Keratinocyte (primary cell): Measurements from ENCODE around the gene EN2. TPM values are rescaled to one million over a fixed set of nuclear protein-coding genes. Genes with fewer than 3 reads are reported as not detected.

ENCODE experiments used
- DNase-seq: peaks from one replicate; pipeline ENCODE4 v3.0.0-alpha.2; 2011; ENCODE audit warnings: low read depth, missing footprints, low spot score
- FAIRE-seq: peaks from 2 replicates; lab custom pipeline; 2011; peaks lifted over from hg19 to GRCh38; lab: Jason Lieb, UNC
- H2AFZ ChIP-seq: 2 replicates; pipeline ENCODE4 v1.6.0; 2012; ENCODE audit warnings: low read length, control low read depth, inconsistent platforms; ENCODE audit not compliant: control insufficient read depth
- H3K27ac ChIP-seq: 2 replicates; pipeline ENCODE4 v1.5.1; 2011; ENCODE audit warnings: low read length; ENCODE audit not compliant: control insufficient read depth, insufficient read depth
- H3K27me3 ChIP-seq: 3 replicates; pipeline ENCODE4 v1.6.0; 2011; ENCODE audit warnings: low read length; ENCODE audit not compliant: control insufficient read depth, insufficient read depth; ENCODE audit errors: extremely low read depth
- H3K36me3 ChIP-seq, 2 experiments: 2 replicates in 1 of 2; 3 replicates in 1 of 2; pipeline ENCODE4 v1.5.1; 2011; ENCODE audit warnings: low read length in 2 of 2, mild to moderate bottlenecking in 1 of 2; ENCODE audit not compliant: control insufficient read depth in 2 of 2, insufficient read depth in 2 of 2; ENCODE audit errors: extremely low read depth in 1 of 2
- H3K4me1 ChIP-seq: 3 replicates; pipeline ENCODE4 v1.5.1; 2011; ENCODE audit warnings: low read length; ENCODE audit not compliant: control insufficient read depth, insufficient read depth; ENCODE audit errors: extremely low read depth
- H3K4me2 ChIP-seq: 3 replicates; pipeline ENCODE4 v1.6.0; 2011; ENCODE audit warnings: low read depth, low read length; ENCODE audit not compliant: control insufficient read depth, insufficient read depth; ENCODE audit errors: extremely low read depth
- H3K4me3 ChIP-seq, 3 experiments: fragments of 200-600 bp in 1 of 3; sonication (generic) in 1 of 3; 2 replicates in 2 of 3; 3 replicates in 1 of 3; pipeline ENCODE4 v1.5.1; 2011 to 2016; ENCODE audit warnings: low read length in 3 of 3, mild to moderate bottlenecking in 3 of 3, control low read depth in 2 of 3, inconsistent platforms in 1 of 3, low read depth in 1 of 3, mixed read lengths in 1 of 3, mixed run types in 1 of 3, moderate library complexity in 1 of 3; ENCODE audit not compliant: control insufficient read depth in 2 of 3, insufficient read depth in 2 of 3; ENCODE audit errors: extremely low read depth in 1 of 3
- H3K79me2 ChIP-seq: 2 replicates; pipeline ENCODE4 v1.6.0; 2012; ENCODE audit warnings: low read length; ENCODE audit not compliant: control insufficient read depth, insufficient read depth
- H3K9ac ChIP-seq: 3 replicates; pipeline ENCODE4 v1.6.0; 2011; ENCODE audit warnings: low read length; ENCODE audit not compliant: control insufficient read depth, insufficient read depth; ENCODE audit errors: extremely low read depth
- H3K9me1 ChIP-seq: 3 replicates; pipeline ENCODE4 v1.6.0; 2011; ENCODE audit warnings: low read length; ENCODE audit not compliant: control insufficient read depth, insufficient read depth; ENCODE audit errors: extremely low read depth
- H3K9me3 ChIP-seq: 2 replicates; pipeline ENCODE4 v1.5.1; 2012; ENCODE audit warnings: low read depth, low read length; ENCODE audit not compliant: control insufficient read depth
- H4K20me1 ChIP-seq: 3 replicates; pipeline ENCODE4 v1.6.0; 2011; ENCODE audit warnings: low read length; ENCODE audit not compliant: control insufficient read depth, insufficient read depth; ENCODE audit errors: extremely low read depth
- CTCF ChIP-seq, 3 experiments: IDR thresholded peaks in 1 of 3; conservative IDR thresholded peaks in 1 of 3; optimal IDR thresholded peaks in 1 of 3; 2 replicates in 2 of 3; 3 replicates in 1 of 3; pipeline versions ENCODE3 to v1.5.1; 2011; ENCODE audit warnings: low read length in 3 of 3, mild to moderate bottlenecking in 3 of 3, moderate library complexity in 2 of 3, control low read depth in 1 of 3, inconsistent platforms in 1 of 3; ENCODE audit not compliant: insufficient read depth in 2 of 3; ENCODE audit errors: extremely low read depth in 1 of 3
- EZH2 ChIP-seq: IDR thresholded peaks from one replicate; pipeline ENCODE4 v1.6.1; 2012; ENCODE audit warnings: inconsistent platforms, mild to moderate bottlenecking, low read length, moderate library complexity
- dilution Hi-C: fragments of 300-500 bp; cut with MboI; formaldehyde crosslinking; loops from one replicate; pipeline ENCODE4 v1.7.0; 2020; ENCODE audit warnings: low sequenced_read_pairs; ENCODE audit not compliant: extremely low pct_ligation_motif_present
- polyA plus RNA-seq, 5 experiments: library from polyadenylated mRNA; depleted of rRNA in 3 of 5; stranded (reverse) in 3 of 5; stranded (forward) in 1 of 5; unstranded in 1 of 5; fragments of >200 nt; gene quantifications; 1 replicate in 1 of 5; 2 replicates in 3 of 5; 3 replicates in 1 of 5; pipeline versions ENCODE4 v1.2.1 to v1.2.3, GENCODE V29; 2011 to 2012; ENCODE audit warnings: missing spikeins in 2 of 5, low read depth in 1 of 5, low replicate concordance in 1 of 5

The EN2 gene
- polyA plus RNA-seq, 1 donor (not counting 4 experiments of a cell fraction or from before 2014, with no cell fraction given): 0.05 TPM

- dilution Hi-C loops: no loop called here
- no peak for TF ChIP-seq EZH2
- no peak for TF ChIP-seq CTCF (optimal IDR thresholded peaks at IDR 0.05 in 1 of 3, IDR thresholded peaks at IDR 0.05 in 1 of 3, conservative IDR thresholded peaks at IDR 0.05 in 1 of 3; ENCODE audit: extremely low read depth in 1 of 3, insufficient read depth in 2 of 3, low read length in 3 of 3)
- no peak overlapping the region for H3K4me3 ChIP-seq
- H3K9me1 ChIP-seq: no peaks in the 10 kb centered on the region
- H3K4me1 ChIP-seq: no peaks in the 10 kb centered on the region
- H3K27ac ChIP-seq: no peak overlapping the region
- no peak overlapping the region for H3K4me2 ChIP-seq
- H3K9me3 ChIP-seq: no peaks in the 10 kb centered on the region
- no peaks in the 10 kb centered on the region for H3K79me2 ChIP-seq
- no peak for DNase-seq
- peaks cover 25% of the 10 kb centered on the region for H3K27me3 ChIP-seq
- H3K36me3 ChIP-seq: no peaks in the 10 kb centered on the region
- no peak for FAIRE-seq
- no peaks in the 10 kb centered on the region for H4K20me1 ChIP-seq
- no peak overlapping the region for H2AFZ ChIP-seq
- H3K9ac ChIP-seq: no peak overlapping the region
Measured at GRCh38 chr7:155429651-155430050, 28.3 kb upstream of the EN2 start.

GRCh38 chr7:155430606-155431005, 27.3 kb upstream of the EN2 start:
- H4K20me1 ChIP-seq: no peaks in the 10 kb centered on the region
- H3K9me3 ChIP-seq: no peaks in the 10 kb centered on the region
- H3K4me2 ChIP-seq: no peak overlapping the region
- H3K27me3 ChIP-seq: peaks cover 25% of the 10 kb centered on the region
- FAIRE-seq (no peak), DNase-seq (no peak)
- no peaks in the 10 kb centered on the region for H3K79me2 ChIP-seq
- H3K4me1 ChIP-seq: no peaks in the 10 kb centered on the region
- H3K9ac ChIP-seq: no peak overlapping the region
- H2AFZ ChIP-seq: no peak overlapping the region
- TF ChIP-seq EZH2 (no peak), CTCF (optimal IDR thresholded peaks at IDR 0.05 in 1 of 3, IDR thresholded peaks at IDR 0.05 in 1 of 3, conservative IDR thresholded peaks at IDR 0.05 in 1 of 3; ENCODE audit: extremely low read depth in 1 of 3, insufficient read depth in 2 of 3, low read length in 3 of 3) (no peak)
- no peak overlapping the region for H3K4me3 ChIP-seq
- no peaks in the 10 kb centered on the region for H3K36me3 ChIP-seq
- no peak overlapping the region for H3K27ac ChIP-seq
- H3K9me1 ChIP-seq: no peaks in the 10 kb centered on the region
- dilution Hi-C loops: no loop called here
